Tibial nerve (tissue), 4 donors: ENCODE results near the gene CDH13.

Experiments used
- CTCF ChIP-seq, 5 experiments: fragments of 200-600 bp in 3 of 5; fragments of 450-650 bp in 2 of 5; sonication (generic) in 3 of 5; IDR thresholded peaks; one replicate each; pipeline ENCODE4 v1.5.1; 2016 to 2019; ENCODE audit warnings: antibody characterized with exemption in 5 of 5, mild to moderate bottlenecking in 3 of 5, moderate library complexity in 2 of 5
- EP300 ChIP-seq, 2 donors: sonication (generic); formaldehyde crosslinking; IDR thresholded peaks; one replicate each; pipeline ENCODE4 v1.6.1; 2017; ENCODE audit warnings: antibody characterized with exemption in 2 of 2, mild to moderate bottlenecking in 1 of 2
- POLR2A ChIP-seq, 2 donors: fragments of 450-650 bp; IDR thresholded peaks; one replicate each; pipeline ENCODE4 v1.6.1; 2017; ENCODE audit warnings: antibody characterized with exemption in 2 of 2, mild to moderate bottlenecking in 2 of 2, moderate library complexity in 2 of 2

DNA sequence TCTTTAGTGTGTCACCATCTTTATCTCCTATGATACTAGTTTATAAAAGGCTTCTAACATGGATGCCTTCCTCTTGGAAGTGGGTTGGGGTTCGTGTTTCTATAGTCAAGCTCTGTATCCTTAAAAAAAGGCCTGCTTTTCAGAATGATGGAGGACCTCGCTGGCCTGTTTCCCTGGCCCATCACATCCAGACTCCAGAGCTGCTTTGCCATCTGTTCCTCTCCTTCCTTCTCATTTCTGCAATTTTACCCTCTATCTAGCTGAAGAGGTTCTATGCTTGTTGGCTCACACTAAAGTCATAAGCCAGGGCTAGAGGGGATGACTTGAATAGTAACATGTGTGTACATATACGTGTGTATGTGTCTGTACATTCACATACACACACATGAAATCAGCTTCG lies 730.2 kb downstream of the CDH13 start:
- TF ChIP-seq POLR2A (IDR thresholded peaks at IDR 0.05), result no peak
- no peak for TF ChIP-seq CTCF (IDR thresholded peaks at IDR 0.05)
- no peak for TF ChIP-seq EP300 (IDR thresholded peaks at IDR 0.05)
